Skeletal muscle cell (primary cell): ENCODE data around the gene DMWD.

Source experiments
- DNase-seq: peaks from one replicate; pipeline ENCODE4 v3.0.0-alpha.2; 2010; ENCODE audit warnings: low read depth
- H3K4me3 ChIP-seq: 2 replicates; pipeline ENCODE4 v1.5.1; 2011; ENCODE audit warnings: low read depth, mild to moderate bottlenecking, control low read depth, low read length, moderate library complexity

DMWD gene

DNA sequence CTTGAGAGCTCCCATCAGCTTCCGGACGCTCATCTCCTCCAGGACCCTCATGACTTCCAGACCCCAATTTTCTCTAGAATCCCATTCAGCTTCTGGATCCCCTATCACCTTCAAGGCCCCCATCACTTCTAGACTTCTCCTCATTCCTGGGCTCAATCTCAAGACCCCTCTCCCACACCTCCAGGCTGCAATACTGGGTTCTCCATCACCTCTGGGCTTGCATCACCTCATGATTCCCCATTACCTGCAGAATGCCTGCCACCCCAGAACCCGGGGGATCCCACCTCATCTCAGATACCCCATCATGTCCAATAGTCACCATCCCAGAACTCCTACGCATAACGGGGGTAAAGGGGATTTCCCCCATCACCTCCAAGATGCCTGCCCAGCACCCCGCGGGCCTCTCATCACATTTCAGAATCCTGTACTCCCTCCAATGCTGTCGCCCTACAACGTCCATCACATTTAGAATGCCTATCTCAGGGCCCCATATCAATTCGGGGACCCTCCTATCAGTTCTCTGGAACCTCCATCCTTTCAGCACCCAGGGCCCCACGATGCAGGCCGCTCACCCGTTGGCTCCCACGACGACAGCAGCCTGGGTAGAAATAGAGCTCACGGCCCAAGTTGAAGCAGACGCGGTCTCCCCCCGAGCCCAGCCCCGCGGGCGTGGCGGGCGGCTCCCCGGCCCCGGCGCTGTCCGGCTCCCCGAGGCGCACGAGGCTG is 738 bp downstream of the DMWD start:
- no peak for DNase-seq
- peak overlapping the region; percentile 94 for H3K4me3 ChIP-seq

DNA sequence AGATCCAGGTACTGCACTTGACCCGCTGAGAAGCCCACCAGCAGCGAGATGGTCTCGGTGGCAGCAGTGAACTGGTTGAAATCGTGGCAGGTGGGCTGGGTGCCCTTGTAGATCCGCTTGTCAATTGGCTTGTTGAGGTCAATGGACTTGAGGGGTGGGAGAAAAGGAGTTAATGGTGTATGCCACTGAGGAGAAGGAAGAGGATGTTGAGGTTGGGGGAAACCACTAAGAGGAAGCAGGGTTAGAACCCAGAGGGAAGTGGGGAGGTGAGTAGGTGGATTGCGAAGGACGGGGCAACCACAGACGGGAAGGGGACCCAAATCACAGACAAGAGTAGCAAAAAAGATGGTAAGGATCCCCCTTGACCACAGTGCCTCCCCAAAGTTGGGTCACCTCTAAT is 1.7 kb downstream of the DMWD start:
- H3K4me3 ChIP-seq, result peak overlapping the region; percentile 94
- no peak for DNase-seq

DNA sequence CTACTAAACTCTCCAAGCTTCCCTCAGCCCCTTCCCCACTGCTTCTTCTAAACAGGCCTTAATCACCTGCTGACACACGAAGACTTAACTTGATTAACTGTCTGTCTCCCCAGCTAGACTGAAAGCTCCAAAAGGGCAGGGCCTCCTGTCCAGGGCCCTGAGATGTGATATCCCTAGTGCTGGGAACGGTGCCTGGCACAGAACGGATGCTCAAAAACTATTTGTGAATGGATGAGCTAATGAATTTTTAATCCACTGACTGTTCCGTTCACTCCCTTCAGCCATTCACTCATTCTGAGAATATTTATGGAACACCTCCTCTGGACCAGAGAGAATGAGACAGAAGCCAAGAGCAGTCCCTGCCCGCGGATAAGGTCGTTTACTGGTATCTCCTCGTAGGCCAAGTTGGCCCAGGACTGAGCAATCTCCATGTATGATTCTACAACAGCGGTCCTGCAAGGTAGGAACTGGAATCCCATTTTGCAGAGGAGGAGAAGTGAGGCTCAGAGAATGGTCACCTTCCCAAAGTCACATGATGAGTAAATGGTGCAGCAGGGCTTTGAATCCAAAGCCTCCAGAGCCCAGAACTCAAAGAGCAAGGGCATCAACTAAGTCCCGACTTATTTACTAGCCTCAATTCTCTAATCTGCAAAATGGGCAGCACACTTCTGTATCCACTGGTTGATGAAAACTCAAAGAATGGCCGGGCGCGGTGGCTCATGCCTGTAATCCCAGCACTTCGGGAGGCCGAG is 3.4 kb downstream of the DMWD start:
- DNase-seq, result no peak
- no peak overlapping the region for H3K4me3 ChIP-seq

DNA sequence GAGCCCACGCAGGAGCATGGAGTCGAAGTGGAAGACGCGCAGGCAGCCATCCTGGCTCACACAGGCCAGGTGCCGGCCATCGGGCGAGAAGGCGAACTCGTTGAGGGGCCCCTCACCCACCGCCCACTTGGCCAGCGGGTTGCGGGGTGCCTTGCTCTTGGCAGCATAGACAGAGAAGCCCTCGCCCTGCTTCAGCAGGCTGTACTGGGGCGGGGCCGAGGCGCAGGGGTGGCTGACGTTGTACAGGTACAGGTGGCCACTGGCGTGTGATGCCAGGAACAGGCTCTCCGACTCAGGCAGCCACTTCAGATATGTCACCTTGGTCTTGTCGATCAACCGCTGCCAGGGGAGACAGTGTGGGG is 6.1 kb downstream of the DMWD start:
- no peak for DNase-seq
- H3K4me3 ChIP-seq, result no peak overlapping the region

DNA sequence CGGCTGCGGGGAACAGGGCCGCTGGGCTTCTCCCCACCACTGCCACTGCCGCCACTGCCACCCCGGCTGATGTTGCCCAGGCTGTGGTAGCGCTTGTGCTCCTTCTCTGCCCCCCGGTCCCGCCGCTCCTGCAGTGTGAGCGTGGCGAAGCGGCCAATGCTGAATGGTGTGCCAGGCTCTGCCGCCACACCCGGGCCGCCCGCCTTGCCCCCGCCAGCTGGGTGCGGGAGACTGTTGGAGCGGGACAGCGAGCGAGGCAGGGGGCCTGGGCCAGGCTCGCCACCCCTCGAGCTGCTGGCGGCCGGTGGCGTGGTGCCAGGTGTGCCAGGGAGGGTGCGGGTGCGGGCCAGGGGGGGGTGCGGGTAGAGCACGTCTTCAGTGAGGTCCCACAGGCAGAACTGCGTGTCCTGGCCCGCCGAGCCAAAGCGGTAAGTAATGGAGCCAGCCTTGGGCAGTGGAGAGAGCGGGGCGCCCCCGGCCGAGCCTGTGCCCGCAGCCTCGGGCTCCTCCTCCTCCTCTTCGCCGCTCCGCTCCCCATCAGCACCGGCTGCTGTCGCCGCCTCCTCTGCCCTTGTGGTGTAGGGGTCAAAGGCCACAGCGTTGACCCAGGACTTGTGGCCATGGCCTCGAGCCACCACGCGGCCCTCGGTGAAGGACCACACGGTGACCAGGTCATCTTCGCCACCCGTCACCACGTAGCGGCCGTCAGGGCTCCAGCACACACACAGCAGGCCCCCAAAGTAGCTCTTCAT is 6.7 kb downstream of the DMWD start:
- no peak overlapping the region for H3K4me3 ChIP-seq
- DNase-seq, result no peak

DNA sequence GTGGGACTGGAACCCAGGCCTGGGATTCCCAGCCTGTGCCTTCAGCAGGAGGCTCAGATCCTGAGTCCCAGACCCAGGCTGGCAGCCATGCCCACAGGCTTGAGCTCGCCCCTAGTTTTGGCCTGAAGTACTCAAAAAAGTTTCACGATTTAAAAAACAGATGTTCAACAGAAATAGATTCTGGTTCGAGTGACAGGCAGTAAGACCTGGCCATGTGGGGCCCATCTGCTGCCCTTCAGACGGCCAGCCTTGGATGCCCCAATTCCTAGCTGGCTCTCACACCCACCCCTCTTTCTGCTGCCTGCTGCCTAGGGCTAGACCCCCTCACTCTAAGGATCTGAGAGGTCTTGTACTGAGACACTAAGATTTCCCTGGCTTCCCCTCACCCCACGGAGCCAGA is 7.5 kb downstream of the DMWD start:
- no peak for DNase-seq
- no peak overlapping the region for H3K4me3 ChIP-seq

DNA sequence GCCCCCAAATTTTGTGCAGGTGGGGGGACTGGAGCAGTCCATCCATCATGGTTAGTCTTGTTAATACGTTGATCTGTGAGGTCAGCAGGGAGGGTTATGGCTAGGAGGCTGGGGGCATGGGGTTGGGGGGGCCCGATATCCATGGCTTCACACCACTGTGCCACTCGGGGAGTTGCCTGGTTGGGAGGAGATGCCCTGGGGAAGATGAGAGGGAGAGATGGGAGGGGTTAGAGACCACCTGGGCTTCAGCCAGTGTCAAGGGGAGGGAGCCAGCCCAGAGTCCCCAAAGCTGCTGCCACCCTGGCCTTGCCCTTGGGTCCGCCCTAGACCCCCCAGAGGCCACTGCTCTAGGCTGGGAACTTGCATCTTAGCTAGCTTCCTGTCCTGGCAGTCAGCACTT is 8.5 kb downstream of the DMWD start:
- no peak for DNase-seq
- no peak overlapping the region for H3K4me3 ChIP-seq

DNA sequence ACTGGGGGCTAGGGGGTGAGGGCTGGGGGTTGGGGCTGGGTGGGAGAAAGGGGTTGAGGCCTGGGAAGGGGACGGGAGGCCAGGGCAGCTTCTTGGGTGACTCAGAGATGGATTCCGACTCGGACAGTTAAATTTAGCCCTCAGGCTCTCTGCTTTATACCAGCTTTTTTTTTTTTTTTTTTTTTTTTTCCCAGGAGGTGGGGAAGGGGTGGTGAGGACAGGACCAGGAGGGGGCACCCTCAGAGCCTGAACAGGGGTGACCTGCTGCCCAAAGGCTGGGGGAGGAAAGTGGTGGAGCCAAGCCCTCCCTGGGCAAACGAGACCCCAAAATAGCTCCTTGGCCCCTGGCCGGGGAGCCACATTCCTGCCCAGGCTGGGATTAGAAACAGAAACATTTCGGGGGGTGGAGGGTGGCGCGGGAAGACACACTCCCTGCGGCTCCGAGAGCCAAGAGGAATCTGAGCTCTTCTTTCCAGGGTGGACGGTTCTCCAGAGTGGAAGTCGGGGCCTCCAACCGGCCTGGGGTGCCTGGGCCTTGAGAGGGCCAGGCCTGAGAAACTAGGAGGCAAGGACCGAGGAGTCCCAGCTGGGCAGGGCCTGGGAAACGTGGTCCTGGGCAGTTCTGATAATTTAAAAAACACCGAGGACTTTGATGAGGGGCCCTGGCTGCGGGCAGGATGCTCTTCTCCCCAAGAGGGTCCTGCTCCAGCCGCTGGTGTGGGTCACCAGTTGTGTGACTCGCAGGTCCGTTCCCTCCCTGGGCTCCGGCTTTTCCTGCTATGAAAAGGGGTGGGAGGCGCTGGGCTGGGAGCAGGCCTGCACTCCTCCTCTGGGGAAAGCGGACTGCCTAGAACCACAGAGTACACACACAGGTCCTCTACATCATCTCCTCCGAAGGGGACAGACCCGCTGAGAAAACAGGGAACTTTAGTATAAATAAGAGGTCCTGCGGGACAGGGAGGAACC is 9.5 kb downstream of the DMWD start:
- no peak for DNase-seq
- peak overlapping the region; percentile 58 for H3K4me3 ChIP-seq

DNA sequence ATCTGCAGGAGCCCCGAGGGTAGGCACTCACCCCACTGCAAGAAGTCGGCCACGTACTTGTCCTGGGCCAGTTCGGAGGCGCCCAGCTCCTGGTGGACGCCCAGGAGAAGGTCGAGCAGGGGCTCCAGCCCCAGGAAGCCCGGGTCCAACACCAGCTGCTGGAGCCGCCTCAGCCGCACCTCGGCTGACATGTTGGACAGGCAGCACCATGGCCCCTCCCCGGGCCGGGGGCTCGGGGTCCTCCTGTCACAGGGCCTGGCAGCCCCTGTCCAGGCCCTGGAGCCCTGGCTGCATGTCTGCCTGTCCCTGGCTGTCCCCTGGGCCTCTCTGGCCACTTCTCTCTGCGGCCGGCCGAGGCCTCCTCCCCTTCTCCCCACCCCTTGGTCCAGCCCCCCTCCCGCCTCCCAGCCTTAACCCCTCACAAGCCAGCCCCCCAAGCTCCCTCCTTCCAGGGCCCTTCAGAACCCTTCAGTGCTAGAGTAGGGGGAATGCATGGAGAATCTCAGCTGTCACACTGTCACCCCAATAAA is 10.4 kb downstream of the DMWD start, which contains the start of gene DMPK:
Gene DMPK, minus strand, starts transcription at position 329 of the 530 bp plus-strand sequence. Its CDS starts 138 bp downstream, at position 191.
- peak within 1 kb of the TSS; percentile 58 for H3K4me3 ChIP-seq
- no peak for DNase-seq

DNA sequence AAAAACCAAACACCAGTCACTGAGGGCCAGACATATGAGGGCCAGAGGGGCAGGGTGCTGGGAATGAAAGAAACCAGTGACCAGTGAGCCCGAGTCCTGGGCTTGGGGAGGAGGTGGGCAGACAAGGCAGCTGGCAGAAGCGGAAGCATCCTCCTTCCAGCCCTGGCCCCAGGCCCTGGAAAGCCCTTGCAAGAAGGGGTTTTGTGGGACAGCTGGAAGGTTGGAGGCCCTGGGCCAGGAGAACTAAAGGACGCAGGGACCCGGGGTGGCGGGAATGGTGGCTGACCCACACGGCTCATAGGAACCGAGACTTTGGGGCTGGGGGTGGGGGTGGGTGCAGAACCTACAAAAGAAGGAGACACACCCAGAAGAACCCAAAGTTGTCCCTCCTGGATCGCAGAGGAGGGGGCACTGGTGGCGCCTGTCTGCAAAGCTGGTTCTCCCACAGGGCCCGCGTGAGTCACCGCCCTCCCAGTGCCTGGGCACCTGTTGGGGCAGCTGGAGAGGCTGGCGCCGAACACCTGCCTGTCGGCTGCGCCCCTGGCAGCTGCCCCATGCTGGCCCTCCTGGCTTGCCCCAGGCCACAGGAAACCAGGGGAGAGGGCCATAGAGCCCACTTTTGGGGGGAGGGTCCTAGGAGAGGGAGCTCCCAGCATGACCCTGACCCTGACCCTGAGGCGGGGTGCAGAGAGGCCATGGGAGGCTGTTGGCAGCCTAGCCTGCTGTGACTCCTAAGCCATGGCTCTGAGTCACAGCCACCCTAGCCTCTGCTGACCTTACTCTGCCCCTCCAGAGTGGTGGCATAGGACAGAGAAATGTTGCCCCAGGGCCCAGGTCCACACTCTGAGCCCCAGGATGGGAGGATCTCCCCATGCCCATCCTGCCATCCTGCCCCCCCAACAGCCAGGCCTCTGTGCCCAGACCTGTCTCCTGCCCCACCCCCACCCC is 11.2 kb downstream of the DMWD start:
- H3K4me3 ChIP-seq, result peak overlapping the region; percentile 58
- no peak for DNase-seq

DNA sequence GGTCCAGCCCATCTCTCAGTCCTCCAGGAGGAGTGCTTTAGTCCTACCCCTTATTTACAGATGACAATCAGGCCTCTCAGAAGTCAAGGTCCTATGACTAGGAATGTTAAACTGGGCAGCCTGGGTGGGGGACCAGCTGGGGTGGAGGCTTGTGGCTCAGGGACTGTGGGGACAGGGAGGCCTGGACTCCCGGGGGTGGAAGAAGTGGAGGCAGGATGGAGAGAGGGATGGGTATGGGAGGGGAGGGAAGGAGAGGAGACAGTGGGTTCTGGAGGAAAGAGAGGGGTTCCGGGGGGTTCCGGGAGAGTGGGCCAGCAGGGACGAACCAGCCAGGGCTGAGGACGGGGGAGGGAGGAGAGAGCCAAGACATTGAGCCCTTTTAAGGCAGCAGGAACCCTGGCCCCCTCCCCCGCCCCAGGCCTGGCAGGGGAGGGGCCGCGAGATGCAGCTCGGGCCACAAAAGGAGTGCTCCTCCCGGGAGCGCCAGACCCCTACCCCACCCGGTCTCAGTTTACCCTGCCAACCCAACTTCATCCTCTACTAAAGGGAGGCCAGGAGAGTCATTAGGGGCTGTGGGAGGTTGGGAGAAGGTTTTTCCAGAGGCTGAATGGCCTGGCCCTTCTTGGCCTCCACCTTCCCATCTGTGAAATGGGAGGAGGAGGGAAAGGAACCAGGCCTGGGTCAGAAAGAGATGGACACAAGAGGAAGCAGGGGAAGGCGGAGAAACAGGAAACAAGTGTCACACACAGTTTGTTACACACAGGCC is 12.0 kb downstream of the DMWD start:
- no peak for DNase-seq
- peak overlapping the region; percentile 58 for H3K4me3 ChIP-seq

DNA sequence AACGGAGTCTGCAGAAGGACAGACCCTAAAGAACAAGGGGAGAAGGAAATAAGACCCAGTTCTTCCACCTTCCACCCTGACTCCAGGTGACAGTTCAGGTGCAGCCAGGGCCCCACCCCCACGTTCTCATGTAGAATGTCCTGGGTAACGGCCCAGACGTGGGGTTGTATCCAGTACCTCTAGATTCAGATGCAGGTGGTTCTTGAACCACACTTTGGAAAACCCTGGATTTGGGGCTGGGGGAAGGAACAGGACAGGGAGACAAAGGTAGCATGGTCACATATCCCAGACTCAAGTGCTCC is 12.5 kb downstream of the DMWD start:
- DNase-seq, result no peak
- peak overlapping the region; percentile 58 for H3K4me3 ChIP-seq

DNA sequence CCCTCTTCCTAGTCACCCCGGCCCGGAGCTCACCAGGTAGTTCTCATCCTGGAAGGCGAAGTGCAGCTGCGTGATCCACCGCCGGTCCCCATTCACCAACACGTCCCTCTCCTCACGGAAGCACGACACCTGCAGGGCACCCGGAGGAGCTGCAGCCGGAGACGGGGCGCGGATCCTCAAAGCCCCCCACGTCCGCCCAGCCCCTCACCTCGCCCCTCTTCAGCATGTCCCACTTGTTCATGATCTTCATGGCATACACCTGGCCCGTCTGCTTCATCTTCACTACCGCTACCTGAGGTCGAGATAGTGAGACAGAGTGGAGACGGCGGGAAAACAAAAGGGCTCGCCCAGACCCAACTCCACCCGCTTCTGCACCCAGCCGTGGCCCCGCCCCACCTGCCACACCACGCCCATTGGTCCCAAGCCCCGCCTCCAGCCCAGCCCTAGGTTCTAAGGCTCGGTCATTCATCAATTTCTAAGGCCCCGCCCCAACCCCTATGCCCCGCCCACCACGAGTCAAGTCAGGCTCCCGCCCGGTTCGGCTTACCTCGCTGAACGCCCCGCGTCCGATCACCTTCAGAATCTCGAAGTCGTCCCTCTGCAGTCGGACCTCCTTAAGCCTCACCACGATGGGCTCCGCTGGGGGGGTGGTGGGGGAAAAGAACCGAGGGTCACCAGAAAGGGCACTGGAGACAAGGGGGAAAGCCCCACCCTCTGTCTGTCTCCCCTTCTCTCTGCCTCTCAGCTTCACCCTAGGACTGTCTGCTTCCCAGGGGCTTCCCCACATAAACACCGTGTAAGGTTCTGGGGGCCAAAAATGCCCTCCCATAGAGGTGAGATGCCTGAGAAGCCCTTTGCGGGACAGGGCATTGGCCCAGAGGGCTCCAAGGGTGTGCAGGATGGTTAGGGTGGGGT is 13.2 kb downstream of the DMWD start:
- H3K4me3 ChIP-seq, result peak overlapping the region; percentile 58
- no peak for DNase-seq

DNA sequence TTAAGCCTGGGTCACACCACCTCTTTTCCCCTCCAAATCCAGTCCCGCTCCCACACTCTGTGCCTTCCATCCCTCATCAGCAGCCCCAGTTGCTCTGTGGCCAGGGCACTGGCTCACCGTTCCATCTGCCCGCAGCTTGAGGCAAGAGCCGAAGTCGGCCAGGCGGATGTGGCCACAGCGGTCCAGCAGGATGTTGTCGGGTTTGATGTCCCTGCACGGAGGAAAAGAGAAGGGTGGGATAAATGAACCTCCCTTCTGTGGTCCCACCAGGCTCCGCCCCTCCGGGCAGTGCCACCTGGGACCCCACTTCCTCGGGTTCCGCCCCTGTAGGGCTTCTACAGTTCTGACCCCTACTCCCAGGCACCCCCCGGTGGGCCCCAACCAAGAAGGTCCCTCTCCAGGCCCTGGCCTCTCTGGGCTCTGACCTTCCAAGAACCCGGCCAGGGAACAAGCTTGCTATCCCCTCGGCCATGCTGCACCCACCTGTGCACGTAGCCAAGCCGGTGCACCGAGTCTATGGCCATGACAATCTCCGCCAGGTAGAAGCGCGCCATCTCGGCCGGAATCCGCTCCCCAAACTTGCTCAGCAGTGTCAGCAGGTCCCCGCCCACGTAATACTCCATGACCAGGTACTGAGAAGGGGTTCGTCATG is 14.5 kb downstream of the DMWD start:
- DNase-seq, result no peak
- no peak overlapping the region for H3K4me3 ChIP-seq

DNA sequence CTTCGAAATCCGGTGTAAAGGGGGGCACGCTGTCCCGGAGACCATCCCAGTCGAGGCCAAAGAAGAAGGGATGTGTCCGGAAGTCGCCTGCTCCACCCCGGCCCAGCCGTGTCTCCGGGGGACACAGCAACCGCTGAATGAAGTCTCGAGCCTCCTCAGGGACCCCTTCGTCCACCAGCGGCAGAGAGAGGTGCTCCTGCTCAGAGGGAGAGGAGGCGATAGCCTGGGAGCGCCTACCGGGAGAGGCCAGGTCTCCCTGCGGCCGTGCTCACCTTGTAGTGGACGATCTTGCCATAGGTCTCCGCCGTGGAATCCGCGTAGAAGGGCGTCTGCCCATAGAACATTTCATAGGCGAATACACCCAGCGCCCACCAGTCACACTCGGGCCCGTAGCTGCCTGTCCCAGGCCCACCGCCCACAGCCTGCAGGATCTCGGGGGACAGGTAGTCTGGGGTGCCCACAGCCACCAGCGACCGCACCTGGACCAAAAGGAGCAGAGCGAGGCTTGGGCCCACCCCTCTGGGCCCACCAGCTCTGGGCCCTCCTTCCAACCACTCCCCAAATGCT is 15.2 kb downstream of the DMWD start:
- no peak overlapping the region for H3K4me3 ChIP-seq
- DNase-seq, result no peak

DNA sequence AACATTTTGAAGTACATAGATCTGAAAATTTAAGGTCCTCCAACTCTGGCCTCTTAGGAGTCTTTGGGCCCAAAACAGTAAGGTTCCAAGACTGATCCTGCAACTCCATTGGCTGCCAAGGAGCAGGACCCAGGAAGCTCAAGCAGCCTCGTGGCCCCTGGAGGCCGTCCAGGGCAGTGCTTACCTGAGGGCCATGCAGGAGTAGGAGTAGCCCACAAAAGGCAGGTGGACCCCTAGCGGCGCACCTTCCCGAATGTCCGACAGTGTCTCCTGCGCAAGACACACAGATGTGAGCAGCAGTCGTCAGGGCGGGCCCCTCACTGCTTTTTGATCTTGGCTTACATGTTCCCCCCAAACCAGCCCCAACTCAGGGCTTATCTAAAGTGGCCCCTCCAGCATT is 17.9 kb downstream of the DMWD start:
- no peak for DNase-seq
- H3K4me3 ChIP-seq, result no peak overlapping the region
